H1 (cell line): Measurements from ENCODE around the gene ABCA1. TPM values are rescaled to one million over a fixed set of nuclear protein-coding genes. Genes with fewer than 3 reads are reported as not detected.

ENCODE experiments used
- CTCF ChIA-PET: fragments of 300-600 bp; sonication (Branson Sonifier 250); formaldehyde crosslinking; loops from one replicate; lab custom pipeline; 2021; ENCODE audit not compliant: partially characterized antibody; lab: Charles Lee
- POLR2A ChIA-PET: fragments of 300-600 bp; sonication (Branson Sonifier 250); formaldehyde crosslinking; loops from one replicate; lab custom pipeline; 2021; ENCODE audit warnings: inconsistent platforms; ENCODE audit not compliant: partially characterized antibody; lab: Charles Lee
- DNase-seq, 2 experiments: peaks; one replicate each; pipeline versions ENCODE4 v3.0.0 to v3.0.0-alpha.2; 2010 to 2022; ENCODE audit warnings: low spot score in 2 of 2, low read depth in 1 of 2, mixed read lengths in 1 of 2
- FAIRE-seq: peaks from 2 replicates; lab custom pipeline; 2011; peaks lifted over from hg19 to GRCh38; lab: Jason Lieb, UNC
- H2AFZ ChIP-seq: 2 replicates; pipeline ENCODE4 v1.8.1; 2012; ENCODE audit warnings: low read length, inconsistent platforms
- H2AK5ac ChIP-seq: 2 replicates; pipeline ENCODE4 v1.6.1; 2013; ENCODE audit warnings: low read depth, low read length
- H2BK120ac ChIP-seq: replicated peaks from 2 replicates; pipeline ENCODE3; 2013; ENCODE audit warnings: low read depth, low read length, inconsistent platforms
- H2BK12ac ChIP-seq: 2 replicates; pipeline ENCODE4 v1.6.1; 2013; ENCODE audit warnings: low read depth, low read length
- H2BK15ac ChIP-seq: 2 replicates; pipeline ENCODE4 v1.6.1; 2013; ENCODE audit warnings: low read length
- H2BK20ac ChIP-seq: 2 replicates; pipeline ENCODE4 v1.6.1; 2013; ENCODE audit warnings: low read length
- H2BK5ac ChIP-seq: 2 replicates; pipeline ENCODE4 v1.6.1; 2013; ENCODE audit warnings: low read depth, low read length
- H3K14ac ChIP-seq: 2 replicates; pipeline ENCODE4 v1.6.1; 2013; ENCODE audit warnings: inconsistent platforms; ENCODE audit not compliant: insufficient read length
- H3K18ac ChIP-seq: 2 replicates; pipeline ENCODE4 v1.6.1; 2013; ENCODE audit warnings: low read length; ENCODE audit errors: extremely low read depth
- H3K23ac ChIP-seq: 2 replicates; pipeline ENCODE4 v1.6.1; 2013; ENCODE audit warnings: inconsistent platforms; ENCODE audit not compliant: insufficient read length
- H3K23me2 ChIP-seq: 2 replicates; pipeline ENCODE4 v1.6.1; 2013; ENCODE audit warnings: low read depth, low read length
- H3K27ac ChIP-seq: 2 replicates; pipeline ENCODE4 v1.6.1; 2011; ENCODE audit warnings: low read depth, low read length, inconsistent platforms
- H3K27me3 ChIP-seq, 4 experiments: replicated peaks in 1 of 4; 1 replicate in 1 of 4; 2 replicates in 3 of 4; pipeline versions ENCODE4 v1.6.1 to v1.8.1; 2011 to 2013; ENCODE audit warnings: low read length in 3 of 4, mild to moderate bottlenecking in 3 of 4, inconsistent platforms in 2 of 4, mixed read lengths in 2 of 4, moderate library complexity in 1 of 4; ENCODE audit not compliant: control insufficient read depth in 3 of 4, insufficient read depth in 3 of 4; ENCODE audit errors: extremely low read depth in 1 of 4
- H3K36me3 ChIP-seq, 4 experiments: 2 replicates each; pipeline versions ENCODE4 v1.6.1 to v1.8.1; 2011 to 2013; ENCODE audit warnings: mild to moderate bottlenecking in 4 of 4, low read length in 3 of 4, moderate library complexity in 2 of 4, control low read depth in 1 of 4, inconsistent platforms in 1 of 4; ENCODE audit not compliant: insufficient read depth in 4 of 4, control insufficient read depth in 2 of 4
- H3K4ac ChIP-seq: replicated peaks from 2 replicates; pipeline ENCODE3; 2013; ENCODE audit warnings: low read length, low read depth, mixed read lengths, inconsistent platforms; ENCODE audit not compliant: insufficient read length
- H3K4me1 ChIP-seq, 4 experiments: replicated peaks in 1 of 4; 1 replicate in 1 of 4; 2 replicates in 3 of 4; pipeline versions ENCODE4 v1.6.1 to v1.8.1; 2011 to 2013; ENCODE audit warnings: low read length in 3 of 4, inconsistent platforms in 2 of 4, mixed read lengths in 1 of 4; ENCODE audit not compliant: insufficient read depth in 4 of 4, control insufficient read depth in 3 of 4
- H3K4me2 ChIP-seq, 2 experiments: 2 replicates each; pipeline versions ENCODE4 v1.6.1 to v1.8.1; 2011 to 2013; ENCODE audit warnings: low read depth in 2 of 2, low read length in 2 of 2, control low read depth in 1 of 2, inconsistent platforms in 1 of 2, mild to moderate bottlenecking in 1 of 2; ENCODE audit not compliant: insufficient read depth in 1 of 2
- H3K4me3 ChIP-seq, 4 experiments: fragments of 200-600, 300-600 bp in 1 of 4; sonication (generic), shearing (Covaris generic), sonication (Bioruptor Twin) in 1 of 4; 2 replicates each; pipeline versions ENCODE4 v1.5.1 to v1.8.1; 2011 to 2016; ENCODE audit warnings: low read length in 4 of 4, low read depth in 3 of 4, control low read depth in 2 of 4, inconsistent platforms in 2 of 4, mild to moderate bottlenecking in 2 of 4, mixed read lengths in 1 of 4, moderate library complexity in 1 of 4; ENCODE audit not compliant: insufficient read depth in 2 of 4; ENCODE audit errors: extremely low read depth in 1 of 4
- H3K56ac ChIP-seq: replicated peaks from 2 replicates; pipeline ENCODE3; 2013; ENCODE audit warnings: low read depth, mild to moderate bottlenecking, mixed read lengths, low read length, inconsistent platforms; ENCODE audit not compliant: insufficient read length
- H3K79me1 ChIP-seq: 2 replicates; pipeline ENCODE4 v1.6.1; 2013; ENCODE audit warnings: low read depth, low read length, control low read depth
- H3K79me2 ChIP-seq, 2 experiments: 2 replicates each; pipeline versions ENCODE4 v1.6.1 to v1.8.1; 2012 to 2013; ENCODE audit warnings: low read length in 2 of 2, mild to moderate bottlenecking in 2 of 2, inconsistent platforms in 1 of 2; ENCODE audit not compliant: insufficient read depth in 2 of 2, control insufficient read depth in 1 of 2
- H3K9ac ChIP-seq, 4 experiments: replicated peaks in 1 of 4; 1 replicate in 1 of 4; 2 replicates in 3 of 4; pipeline versions ENCODE4 v1.6.1 to v1.8.1; 2011 to 2013; ENCODE audit warnings: low read depth in 3 of 4, low read length in 3 of 4, control low read depth in 2 of 4, mild to moderate bottlenecking in 2 of 4, moderate library complexity in 2 of 4, inconsistent platforms in 1 of 4; ENCODE audit errors: extremely low read depth in 1 of 4
- H3K9me3 ChIP-seq, 2 experiments: 2 replicates each; pipeline versions ENCODE4 v1.6.1 to v1.8.1; 2012 to 2013; ENCODE audit warnings: mild to moderate bottlenecking in 2 of 2, moderate library complexity in 2 of 2, control low read depth in 1 of 2, inconsistent platforms in 1 of 2, low read depth in 1 of 2, low read length in 1 of 2, mixed read lengths in 1 of 2; ENCODE audit not compliant: insufficient read depth in 2 of 2
- H4K20me1 ChIP-seq, 2 experiments: replicated peaks in 1 of 2; 2 replicates each; pipeline versions ENCODE3 to v1.8.1; 2011 to 2013; ENCODE audit warnings: inconsistent platforms in 2 of 2, low read length in 2 of 2, mild to moderate bottlenecking in 1 of 2; ENCODE audit not compliant: insufficient read depth in 2 of 2, control insufficient read depth in 1 of 2
- H4K5ac ChIP-seq: 2 replicates; pipeline ENCODE4 v1.6.1; 2013; ENCODE audit warnings: low read length, low read depth, mixed read lengths, inconsistent platforms; ENCODE audit not compliant: insufficient read length
- H4K8ac ChIP-seq: 2 replicates; pipeline ENCODE4 v1.8.0; 2013; ENCODE audit warnings: mild to moderate bottlenecking, moderate library complexity, low read length, inconsistent platforms; ENCODE audit not compliant: insufficient read depth; ENCODE audit errors: extremely low read depth
- H4K91ac ChIP-seq: replicated peaks from 2 replicates; pipeline ENCODE3; 2013; ENCODE audit warnings: low read length, mixed read lengths, inconsistent platforms; ENCODE audit not compliant: insufficient read length
- CBX5 ChIP-seq: fragments of 300-800, 300-1000 bp; sonication (generic); IDR thresholded peaks from 2 replicates; pipeline ENCODE4 v1.7.1; 2016; ENCODE audit warnings: antibody characterized with exemption, low read length, low read depth
- WGBS, 2 experiments: shearing (Covaris generic) in 1 of 2; methylation state at CpG; one replicate each; pipeline versions ENCODE4 v1.1.6 to v1.1.7; 2013 to 2015; ENCODE audit warnings: low lambda C conversion rate in 2 of 2, mixed read lengths in 2 of 2, inconsistent platforms in 1 of 2, low coverage in 1 of 2, missing lambda C conversion rate in 1 of 2; ENCODE audit not compliant: insufficient replicate concordance in 2 of 2, insufficient coverage in 1 of 2, insufficient read length in 1 of 2; ENCODE audit errors: extremely low coverage in 1 of 2, missing lambda C conversion rate in 1 of 2; 5-methylcytosine and 5-hydroxymethylcytosine counted together
- polyA plus RNA-seq, 7 experiments: library from polyadenylated mRNA; depleted of rRNA in 3 of 7; stranded (reverse) in 5 of 7; unstranded in 2 of 7; fragments of >200 nt in 5 of 7; fragments of 200-250 nt in 2 of 7; gene quantifications; 1 replicate in 5 of 7; 2 replicates in 1 of 7; 4 replicates in 1 of 7; pipeline versions ENCODE4 v1.2.1 to v1.2.3, GENCODE V29; 2011 to 2013; ENCODE audit warnings: missing spikeins in 2 of 7, mixed read lengths in 2 of 7
- total RNA-seq: library from RNA; stranded (reverse); fragmentation: NEBNext Ultra II Directional; extraction: Animal tissue kit (Norgen Biotek cat#: 25700); gene quantifications from 2 replicates; pipeline ENCODE4 v1.2.1, GENCODE V29; 2021

ABCA1 gene
- total and polyA plus RNA-seq, 2 of the 8 experiments (the other 6 are each of a cell fraction or from before 2014, with no cell fraction given), result 6.9 to 7.8 TPM

DNA sequence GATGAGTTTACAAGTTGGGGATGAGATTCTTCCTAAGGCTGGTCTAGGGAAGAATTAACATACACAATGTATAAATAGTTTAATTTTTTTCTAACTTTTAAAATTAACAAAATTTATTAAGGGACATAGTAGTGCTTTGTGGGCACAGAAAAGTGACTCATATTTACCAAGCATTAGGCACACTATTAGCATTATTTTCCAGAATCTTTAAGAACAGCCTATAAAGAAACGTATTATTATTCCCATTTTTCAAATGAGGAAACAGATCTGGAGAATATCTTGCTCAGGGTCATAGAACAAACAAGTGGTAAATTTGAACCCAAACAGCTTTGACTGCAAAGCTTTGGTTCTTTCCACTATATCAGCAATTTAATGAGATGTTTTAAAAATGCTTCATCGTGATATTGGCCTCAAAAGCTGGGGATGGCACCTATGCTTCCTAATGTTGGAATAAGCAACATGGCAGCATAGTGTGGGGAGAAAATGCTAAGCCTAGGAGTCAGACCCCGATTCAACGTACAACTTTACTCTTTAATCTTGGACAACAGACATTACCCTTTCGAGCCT is 55.9 kb downstream of the ABCA1 start:
- Histone ChIP-seq H3K27me3 (no peaks in the 10 kb centered on the region), H4K8ac (no peak overlapping the region), H3K79me1 (no peaks in the 10 kb centered on the region), H3K18ac (no peak overlapping the region), H3K9me3 (no peaks in the 10 kb centered on the region), H2AFZ (no peak overlapping the region), H3K27ac (no peak overlapping the region), H4K5ac (no peak overlapping the region), H3K23me2 (no peaks in the 10 kb centered on the region), H2AK5ac (no peak overlapping the region), H2BK12ac (no peak overlapping the region), H2BK5ac (no peak overlapping the region), H3K23ac (no peak overlapping the region), H3K36me3 (no peaks in the 10 kb centered on the region; a peak in 1 of 8 replicates), H4K20me1 (peaks cover 0 to 2% of the 10 kb centered on the region in 2 experiments), H3K56ac (no peak overlapping the region), H3K4me1 (peaks cover 6 to 20% (median 14%) of the 10 kb centered on the region in 4 experiments), H2BK15ac (no peak overlapping the region), H3K4me3 (no peak overlapping the region), H2BK20ac (no peak overlapping the region), H3K14ac (no peak overlapping the region), H2BK120ac (no peak overlapping the region), H3K4me2 (no peak overlapping the region), H3K79me2 (no peaks in the 10 kb centered on the region), H3K4ac (no peak overlapping the region), H3K9ac (no peak overlapping the region), H4K91ac (no peak overlapping the region)
- CTCF ChIA-PET, result interaction anchor here (1.1 kb wide), 1 partner anchor 9 kb away, joined by 3 read pairs; no protein-coding TSS in a partner anchor
- WGBS, 2 experiments, result 88% methylated on average over 5 of the region's 5 CpGs; no CpG with 5 or more reads in 1 of the 2 experiments
- POLR2A ChIA-PET, result no interaction called here
- no peak for FAIRE-seq
- DNase-seq, result no peak
- no peak for TF ChIP-seq CBX5
